OCI-LY3 (cell line): ENCODE data around the gene PHLDB1.

Experiments used
- H2AFZ ChIP-seq: fragments of 200-600, 300-600 bp; shearing (Covaris generic); 2 replicates; pipeline ENCODE4 v1.6.0; 2014; ENCODE audit warnings: antibody characterized with exemption, low read depth, low read length
- H3K27ac ChIP-seq: fragments of 200-600, 300-600 bp; sonication (generic); 2 replicates; pipeline ENCODE4 v1.5.1; 2014; ENCODE audit warnings: mild to moderate bottlenecking, low read length, moderate library complexity, mixed read lengths
- H3K27me3 ChIP-seq: fragments of 200-600, 300-600 bp; sonication (generic); 2 replicates; pipeline ENCODE4 v1.6.1; 2014; ENCODE audit warnings: low read depth, low read length, mixed read lengths
- H3K36me3 ChIP-seq: fragments of 200-600, 300-600 bp; sonication (generic); replicated peaks from 2 replicates; pipeline ENCODE3; 2014; ENCODE audit warnings: low read depth, low read length, mixed read lengths
- H3K4me1 ChIP-seq: fragments of 300-600, 200-600 bp; sonication (generic); 2 replicates; pipeline ENCODE4 v1.6.1; 2014; ENCODE audit warnings: low read length, mixed read lengths
- H3K4me2 ChIP-seq: fragments of 200-600, 300-600 bp; sonication (generic); 2 replicates; pipeline ENCODE4 v1.6.1; 2014; ENCODE audit warnings: low read length, mixed read lengths
- H3K4me3 ChIP-seq: fragments of 300-600, 200-600 bp; sonication (generic); 2 replicates; pipeline ENCODE4 v1.5.1; 2014; ENCODE audit warnings: antibody characterized with exemption, mild to moderate bottlenecking, low read length, moderate library complexity
- H3K79me2 ChIP-seq: fragments of 300-600, 200-600 bp; shearing (Covaris generic); 2 replicates; pipeline ENCODE4 v1.6.1; 2014; ENCODE audit warnings: mild to moderate bottlenecking, low read length, mixed read lengths
- H3K9ac ChIP-seq: fragments of 300-600, 200-600 bp; shearing (Covaris generic); 2 replicates; pipeline ENCODE4 v1.6.0; 2014; ENCODE audit warnings: mild to moderate bottlenecking, low read length, moderate library complexity
- H3K9me3 ChIP-seq: fragments of 200-600, 300-600 bp; shearing (Covaris generic); 2 replicates; pipeline ENCODE4 v1.6.1; 2014; ENCODE audit warnings: low read length, mixed read lengths; ENCODE audit not compliant: insufficient read depth
- H4K20me1 ChIP-seq: fragments of 200-600, 300-600 bp; sonication (generic); 2 replicates; pipeline ENCODE4 v1.6.1; 2016; ENCODE audit warnings: low read length, mixed read lengths; ENCODE audit not compliant: insufficient read depth
- CTCF ChIP-seq: fragments of 200-600, 300-600 bp; sonication (generic); IDR thresholded peaks from 2 replicates; pipeline ENCODE4 v1.5.1; 2014; ENCODE audit warnings: antibody characterized with exemption, low read length, low read depth
- EZH2phosphoT487 ChIP-seq: fragments of 200-600 bp; shearing (Covaris generic); IDR thresholded peaks from 2 replicates; pipeline ENCODE4 v1.6.1; 2018; ENCODE audit warnings: antibody characterized with exemption, mixed run types, low read depth

PHLDB1 gene

GRCh38 chr11:118631142-118631909 is 23.9 kb downstream of the PHLDB1 start:
- Histone ChIP-seq H4K20me1 (no peaks in the 10 kb centered on the region), H3K4me3 (no peak overlapping the region), H3K79me2 (no peaks in the 10 kb centered on the region), H3K27me3 (no peaks in the 10 kb centered on the region), H3K9me3 (no peaks in the 10 kb centered on the region), H3K9ac (no peak overlapping the region), H3K4me1 (no peaks in the 10 kb centered on the region), H3K4me2 (no peak overlapping the region), H2AFZ (no peak overlapping the region), H3K36me3 (no peaks in the 10 kb centered on the region), H3K27ac (no peak overlapping the region)
- TF ChIP-seq EZH2phosphoT487 = no peak
- no peak for TF ChIP-seq CTCF

GRCh38 chr11:118632577-118633318 is 25.3 kb downstream of the PHLDB1 start:
- no peaks in the 10 kb centered on the region for H3K36me3 ChIP-seq
- H3K79me2 ChIP-seq = no peaks in the 10 kb centered on the region
- no peak overlapping the region for H3K4me2 ChIP-seq
- H3K9me3 ChIP-seq = no peaks in the 10 kb centered on the region
- no peak for TF ChIP-seq EZH2phosphoT487
- TF ChIP-seq CTCF = no peak
- H2AFZ ChIP-seq = no peak overlapping the region
- no peaks in the 10 kb centered on the region for H3K4me1 ChIP-seq
- H3K27me3 ChIP-seq = no peaks in the 10 kb centered on the region; the same call in 1 of the 2 replicates
- H3K27ac ChIP-seq = no peak overlapping the region
- no peak overlapping the region for H3K4me3 ChIP-seq
- no peak overlapping the region for H3K9ac ChIP-seq
- no peaks in the 10 kb centered on the region for H4K20me1 ChIP-seq

GRCh38 chr11:118633319-118633690 is 25.9 kb downstream of the PHLDB1 start:
- Histone ChIP-seq H3K9ac (no peak overlapping the region), H3K9me3 (no peaks in the 10 kb centered on the region), H4K20me1 (no peaks in the 10 kb centered on the region), H3K4me2 (no peak overlapping the region), H3K27ac (no peak overlapping the region), H3K27me3 (no peaks in the 10 kb centered on the region; the same call in 1 of the 2 replicates), H2AFZ (no peak overlapping the region), H3K4me3 (no peak overlapping the region), H3K4me1 (no peaks in the 10 kb centered on the region), H3K79me2 (no peaks in the 10 kb centered on the region), H3K36me3 (no peaks in the 10 kb centered on the region)
- TF ChIP-seq CTCF = no peak
- TF ChIP-seq EZH2phosphoT487 = no peak

- no peak overlapping the region for H3K9ac ChIP-seq
Measured at GRCh38 chr11:118633979-118634378, 26.6 kb downstream of the PHLDB1 start.

More at GRCh38 chr11:118633979-118634378, 26.6 kb downstream of the PHLDB1 start:
- Histone ChIP-seq H2AFZ (no peak overlapping the region), H3K4me1 (no peaks in the 10 kb centered on the region), H3K27ac (no peak overlapping the region), H3K79me2 (no peaks in the 10 kb centered on the region), H3K9me3 (no peaks in the 10 kb centered on the region), H3K27me3 (no peaks in the 10 kb centered on the region; the same call in 1 of the 2 replicates), H3K36me3 (no peaks in the 10 kb centered on the region), H3K4me2 (no peak overlapping the region), H3K4me3 (no peak overlapping the region), H4K20me1 (no peaks in the 10 kb centered on the region)
- no peak for TF ChIP-seq CTCF
